NCI-H187 treated with DMSO at 0.1 percent for 48 hours (cell line): Measurements from ENCODE around the gene IFNA14.
"Not testable (repeated sequence)": the region's sequence is repeated elsewhere in the genome, so short reads cannot be mapped to it uniquely, and the experiment has no call there.

ENCODE experiments used
- DNase-seq: peaks from one replicate; lab custom pipeline; 2025; lab: John Stamatoyannopoulos, UW

The IFNA14 gene

DNA sequence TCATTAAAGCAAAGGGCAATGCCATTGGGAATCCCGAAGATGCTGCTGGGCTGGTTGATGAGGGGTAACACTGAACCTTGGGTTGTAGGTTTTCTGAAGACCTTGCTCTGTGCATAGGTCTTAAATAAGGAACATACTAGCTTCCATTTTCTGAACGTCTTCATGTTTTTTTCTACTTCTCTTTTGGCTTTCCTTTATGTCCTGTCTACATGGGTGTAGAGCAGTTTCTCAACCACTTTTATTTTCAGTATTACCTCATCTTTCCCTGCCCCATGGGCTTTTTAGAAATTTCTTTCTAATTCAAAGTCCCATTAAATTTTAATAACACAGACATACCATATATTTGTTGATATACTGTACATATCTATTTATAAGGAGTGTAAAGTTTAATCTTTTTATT is at the start of gene IFNA14:
Gene IFNA14 (minus strand): TSS at position 95 of the 400 bp plus-strand sequence. CDS start 70 bp downstream, at position 25.
- DNase-seq: no peak

DNA sequence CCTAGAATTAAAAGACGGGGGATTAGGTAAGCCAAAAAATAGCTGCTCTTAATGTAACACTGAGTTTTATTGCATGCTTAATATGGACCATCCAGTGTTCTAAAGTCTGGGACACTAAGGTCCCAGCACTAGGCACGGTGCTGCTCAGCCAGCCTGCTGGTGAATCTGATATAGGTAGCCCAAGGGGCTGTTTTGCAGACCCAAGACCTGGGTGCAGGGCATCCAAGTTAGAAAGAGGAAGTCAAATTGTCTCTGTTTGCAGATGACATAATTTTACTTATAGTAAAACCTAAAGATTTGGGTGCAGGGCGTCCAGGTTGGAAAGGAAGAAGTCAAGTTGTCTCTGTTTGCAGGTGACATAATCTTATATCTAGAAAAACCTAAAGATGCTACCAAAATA is 47.5 kb upstream of the IFNA14 start:
- DNase-seq: no peak

DNA sequence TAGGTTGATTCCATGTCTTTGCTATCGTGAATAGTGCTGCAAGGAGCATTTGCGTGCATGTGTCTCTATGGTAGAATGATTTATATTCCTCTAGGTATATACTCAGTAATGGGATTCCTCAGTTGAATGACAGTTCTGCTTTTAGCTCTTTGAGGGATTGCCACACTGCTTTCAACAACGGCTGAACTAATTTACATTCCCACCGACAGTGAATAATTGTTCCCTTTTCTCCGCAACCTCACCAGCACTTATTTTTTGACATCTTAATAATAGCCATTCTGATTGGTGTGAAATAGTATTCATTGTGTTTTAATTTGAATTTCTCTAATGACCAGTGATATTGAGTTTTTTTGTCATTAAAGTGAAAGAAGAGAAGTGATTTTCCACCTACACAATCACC is 46.9 kb upstream of the IFNA14 start:
- no peak for DNase-seq

DNA sequence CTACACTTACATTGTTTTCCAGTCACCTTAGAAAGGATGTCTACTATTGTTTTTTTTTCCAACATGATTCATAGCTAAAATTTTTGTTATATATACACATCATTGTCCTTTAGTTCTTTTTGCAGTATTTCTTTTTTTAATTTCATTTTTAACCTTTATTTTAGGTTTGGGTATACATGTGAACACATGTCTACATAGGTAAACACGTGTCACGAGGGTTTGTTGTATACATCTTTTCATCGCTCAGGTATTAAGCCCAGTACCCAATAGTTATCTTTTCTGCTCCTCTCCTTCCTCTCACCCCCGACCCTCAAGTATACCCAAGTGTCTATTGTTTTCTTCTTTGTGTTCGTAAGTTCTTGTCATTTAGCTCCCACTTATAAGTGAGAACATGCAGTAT is 46.3 kb upstream of the IFNA14 start:
- DNase-seq: no peak

DNA sequence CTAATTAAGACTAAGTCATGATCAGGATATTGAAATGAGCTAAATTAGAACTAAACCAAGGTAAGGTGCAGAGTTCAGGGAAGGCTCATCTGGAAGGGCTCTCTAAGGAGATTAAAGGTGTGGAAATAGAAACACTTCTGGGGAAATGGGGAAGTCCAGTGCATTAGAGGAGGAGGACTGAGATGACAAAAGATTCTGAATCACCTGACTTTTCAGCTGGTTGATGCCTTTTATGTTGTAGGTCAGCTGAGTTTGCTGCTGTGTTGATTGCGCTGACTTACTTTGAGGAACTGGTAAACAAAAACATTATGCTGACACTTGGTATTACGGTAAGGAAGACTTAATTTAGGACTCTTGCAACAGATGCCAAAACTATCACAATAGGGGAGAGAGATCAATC is 41.5 kb upstream of the IFNA14 start:
- DNase-seq: no peak

DNA sequence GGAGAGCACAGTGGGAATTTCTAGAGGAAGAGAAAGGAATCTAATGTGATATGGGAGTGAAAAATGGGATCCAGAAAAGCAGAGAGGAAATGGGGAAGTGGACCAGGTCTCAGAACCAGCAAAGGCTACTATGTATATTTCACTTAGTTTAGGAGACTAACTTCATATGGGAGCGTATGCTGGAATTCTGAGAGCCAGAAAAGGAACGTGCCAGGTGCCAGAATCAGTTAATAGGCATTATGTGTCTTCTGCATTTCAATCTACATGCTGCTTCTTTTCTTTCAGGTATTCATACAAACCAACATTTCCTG is 28.5 kb upstream of the IFNA14 start:
- DNase-seq: no peak

DNA sequence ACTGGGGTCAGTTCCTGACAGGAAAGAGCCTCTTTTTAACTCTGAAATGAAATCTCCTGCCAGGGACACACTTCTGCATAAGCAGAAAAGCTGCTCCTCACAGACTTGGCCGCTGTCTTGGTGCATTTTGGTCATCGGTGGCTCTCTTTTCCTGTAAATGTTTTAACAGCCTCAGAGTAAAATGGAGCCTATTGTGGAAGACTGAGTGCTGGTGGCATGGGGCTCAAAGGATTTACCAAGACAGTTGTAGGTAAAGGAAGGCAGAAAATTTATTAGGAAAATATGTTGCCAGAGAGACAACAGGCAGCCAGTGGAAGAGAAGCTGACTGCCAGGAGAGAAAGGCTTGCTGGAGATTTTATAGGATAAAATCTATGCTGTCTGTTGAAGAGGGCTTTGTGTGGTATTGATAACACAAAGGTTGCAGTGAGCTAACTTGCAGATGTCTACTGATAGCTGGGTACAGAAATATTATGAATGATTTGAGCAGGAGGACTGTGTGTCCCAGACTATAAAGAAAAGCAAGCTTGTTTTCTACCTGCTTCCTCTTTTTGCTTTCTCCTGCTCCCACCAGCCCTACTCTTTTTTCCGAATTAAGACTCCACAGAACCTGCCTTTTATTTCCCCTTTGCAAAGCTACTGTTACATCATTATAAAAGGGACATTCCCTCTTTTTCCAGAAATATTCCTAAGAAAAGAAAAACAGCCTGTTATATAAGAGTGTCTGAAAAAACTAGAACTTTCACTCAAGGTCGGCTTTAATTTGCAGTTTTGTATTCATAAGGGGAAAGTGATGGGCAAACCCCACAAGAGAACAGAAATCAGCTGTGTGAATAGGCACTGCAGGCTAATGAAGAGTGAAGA is 27.9 kb upstream of the IFNA14 start:
- DNase-seq: no peak

DNA sequence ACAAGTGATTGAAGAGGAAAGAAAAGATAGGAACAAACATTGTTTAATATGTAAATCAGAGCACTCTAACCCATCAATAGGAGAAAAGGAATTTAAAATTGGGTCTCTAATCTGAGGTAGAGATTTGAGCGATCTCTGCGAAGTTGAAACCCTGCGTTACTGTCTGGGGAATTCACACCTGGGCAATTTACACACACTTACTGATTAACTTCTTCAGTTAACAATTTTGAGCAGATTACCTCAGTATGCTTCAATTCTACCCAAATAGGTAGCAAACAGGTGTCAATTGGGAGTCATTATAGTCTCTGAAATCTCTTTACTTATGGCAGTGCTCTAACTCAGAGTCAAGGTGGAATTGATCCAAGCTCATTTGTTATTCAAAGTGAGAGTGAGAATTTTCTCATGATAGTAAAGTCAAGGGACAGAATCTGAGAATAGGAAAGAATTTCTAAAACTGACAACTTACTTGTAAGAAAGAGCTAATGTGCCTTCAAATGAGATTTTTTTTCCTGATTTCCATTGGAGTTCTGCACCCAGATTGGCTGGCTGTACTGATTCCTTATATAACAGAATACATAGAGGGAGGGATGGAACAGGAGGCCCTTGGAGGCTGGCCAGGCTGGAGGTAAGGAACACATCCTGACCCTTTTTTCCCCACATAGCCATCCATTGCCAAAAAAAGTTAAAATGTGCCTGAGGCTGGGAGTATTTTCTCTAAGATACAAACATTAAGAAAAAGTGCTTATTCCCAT is 27.1 kb upstream of the IFNA14 start:
- DNase-seq: no peak

DNA sequence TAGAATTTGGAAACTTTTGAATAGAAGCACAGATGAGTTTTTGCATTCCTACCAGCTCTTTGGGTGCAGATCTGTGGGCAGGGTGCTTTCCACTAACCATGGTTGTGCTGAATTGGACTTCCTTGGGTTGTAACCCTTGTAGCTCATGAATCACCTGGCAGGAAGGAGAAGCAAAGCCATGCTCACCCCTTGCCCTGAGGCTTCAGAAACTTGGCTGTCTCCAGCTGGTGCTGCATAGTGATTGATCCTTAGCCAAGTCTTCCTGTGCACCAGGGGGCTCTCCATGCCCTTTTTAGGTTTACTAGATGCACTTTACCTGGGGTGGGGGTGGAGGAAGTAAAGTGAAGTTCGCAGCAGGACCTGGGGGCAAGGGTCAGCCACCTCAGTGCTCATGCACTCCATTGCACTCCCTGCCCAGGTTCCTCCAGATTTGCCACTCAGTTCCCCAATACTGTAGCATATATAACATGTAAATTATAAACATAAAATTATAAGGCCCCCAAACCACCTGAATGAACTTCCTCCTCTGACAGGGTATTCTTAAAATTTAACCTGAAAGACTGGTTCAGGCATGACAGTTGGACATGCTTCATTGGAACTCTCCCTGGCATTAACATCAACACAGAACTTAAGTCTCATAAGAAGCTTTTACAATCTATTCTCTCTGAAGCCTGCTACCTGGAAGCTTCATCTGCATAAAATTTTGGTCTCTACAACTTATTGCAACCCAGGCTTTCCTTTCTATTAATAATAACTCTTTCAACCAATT is 25.8 kb upstream of the IFNA14 start:
- DNase-seq: no peak

DNA sequence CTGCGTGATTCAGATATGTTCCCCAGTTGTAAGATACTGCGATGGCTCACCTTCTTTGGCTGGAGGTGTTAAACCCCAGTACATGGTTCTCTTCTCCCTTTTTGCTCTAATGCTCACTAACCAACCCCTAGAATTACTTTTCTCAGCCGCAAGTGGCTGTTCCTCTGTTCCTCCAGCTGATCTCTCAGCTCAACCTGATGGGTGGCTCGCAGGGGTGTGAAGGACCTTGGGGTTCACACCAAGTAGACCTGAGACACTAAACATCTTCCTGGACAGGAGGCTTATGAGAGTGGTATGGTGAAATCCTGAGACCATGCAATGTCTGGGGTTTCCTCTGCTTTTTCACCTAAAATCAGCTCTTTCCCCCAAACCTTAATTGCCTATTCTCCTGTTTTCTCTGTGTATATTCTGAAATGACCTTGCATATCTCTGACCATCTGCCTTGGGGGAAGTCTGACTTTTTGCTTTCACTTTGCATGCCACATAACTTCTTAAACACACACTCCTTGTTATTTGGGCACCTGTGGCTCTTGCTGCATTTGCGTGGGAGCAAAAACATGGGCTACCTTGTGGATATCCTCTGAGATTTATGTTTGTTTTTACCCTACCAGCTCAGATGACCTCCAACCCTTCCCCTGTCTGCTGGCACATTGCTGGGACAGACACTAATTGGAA is 15.9 kb upstream of the IFNA14 start:
- DNase-seq: no peak

DNA sequence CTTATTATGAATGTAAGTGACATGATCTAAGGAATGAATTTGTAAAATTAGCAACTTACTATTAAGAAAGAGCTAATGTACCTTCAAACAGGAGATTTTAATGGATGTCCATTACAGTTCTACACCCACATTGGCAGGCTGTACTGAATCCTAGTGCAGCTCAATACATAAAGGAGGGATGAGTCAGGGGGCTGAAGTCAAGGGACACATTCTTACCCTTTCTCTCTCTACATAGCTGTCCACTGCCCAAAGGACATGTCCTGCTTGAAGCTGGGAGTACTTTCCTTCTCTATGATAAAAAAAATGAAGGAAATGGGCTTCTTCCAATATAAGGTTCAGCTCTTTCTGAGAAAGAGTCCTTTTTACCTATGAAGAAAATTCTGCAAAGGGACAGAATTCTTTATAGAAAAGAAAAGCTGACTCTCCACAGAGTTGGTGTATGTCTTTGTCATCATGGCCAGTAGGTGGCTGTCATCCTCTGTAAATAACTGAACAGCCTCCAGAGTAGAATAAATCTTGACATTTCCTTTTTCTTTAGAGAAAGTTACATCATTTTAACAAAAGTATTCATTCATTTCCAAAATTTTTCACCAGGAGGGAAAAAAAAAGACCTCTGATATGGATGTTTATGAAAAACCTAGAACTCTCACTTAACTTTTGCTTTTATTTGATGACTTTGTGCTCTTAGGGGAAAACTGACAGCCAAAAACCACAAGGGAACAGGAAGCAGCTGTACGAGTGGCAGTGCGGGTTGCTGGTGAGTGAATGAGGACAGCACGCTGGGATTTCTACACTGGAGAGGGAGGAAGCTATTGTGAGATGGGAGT is 13.1 kb upstream of the IFNA14 start:
- no peak for DNase-seq

DNA sequence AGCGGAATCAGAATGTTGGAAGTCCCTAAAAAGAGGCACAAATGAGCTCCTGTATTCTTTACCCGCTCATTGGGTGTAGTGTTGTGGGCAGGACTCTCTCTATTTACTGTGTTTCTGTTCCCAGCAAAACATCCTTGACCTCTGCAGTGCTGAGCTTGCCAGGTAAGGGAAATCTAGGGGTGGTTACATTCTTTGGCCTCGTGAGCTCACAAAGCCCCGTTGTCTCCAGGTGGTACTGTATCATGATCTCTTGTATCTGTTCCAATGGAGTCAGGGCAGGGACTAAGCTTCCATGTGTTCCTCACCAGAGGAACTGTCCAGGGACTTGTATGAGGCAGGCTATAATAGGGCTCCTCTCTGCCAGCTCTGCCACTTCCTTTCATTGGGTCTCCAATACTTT is 11.8 kb upstream of the IFNA14 start:
- DNase-seq: no peak

DNA sequence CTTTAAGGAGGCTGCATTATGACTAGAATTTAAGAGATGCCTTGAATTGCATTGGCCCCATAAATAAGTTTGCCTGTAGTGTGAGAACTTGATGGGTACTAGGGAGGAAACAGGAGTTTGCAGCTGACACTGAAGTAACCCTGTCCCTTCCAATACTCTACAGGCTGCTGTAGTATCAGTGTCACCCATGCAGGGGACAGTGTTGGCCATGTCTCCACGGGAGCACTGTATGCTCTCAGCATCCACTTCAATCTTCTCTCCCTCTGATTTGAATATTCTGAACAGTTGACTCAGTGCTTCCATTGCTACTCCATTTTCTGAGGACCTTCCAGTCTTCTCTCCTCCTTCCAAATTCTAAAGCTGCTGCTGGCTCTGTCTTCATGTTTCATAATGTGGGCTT is 11.4 kb upstream of the IFNA14 start:
- DNase-seq: no peak

DNA sequence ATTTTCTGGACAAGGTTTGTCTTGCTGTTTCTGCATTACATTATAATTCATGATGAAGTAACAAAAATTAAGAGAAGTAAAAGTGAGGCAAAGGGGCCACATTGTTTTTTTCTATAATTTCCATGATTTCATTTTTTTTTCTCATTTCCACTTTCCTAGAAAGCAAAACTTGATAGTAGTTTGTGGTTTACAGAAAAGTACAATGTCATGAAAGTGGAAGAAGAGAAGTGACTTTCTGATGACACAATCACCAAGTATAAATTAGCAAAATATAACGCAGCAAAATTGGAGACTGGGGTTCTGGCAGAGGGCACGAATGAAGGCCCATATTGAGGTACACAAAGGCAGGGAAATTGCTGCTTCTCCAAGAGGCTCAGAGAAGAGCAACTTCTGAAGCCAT is 5.0 kb upstream of the IFNA14 start:
- DNase-seq: no peak

DNA sequence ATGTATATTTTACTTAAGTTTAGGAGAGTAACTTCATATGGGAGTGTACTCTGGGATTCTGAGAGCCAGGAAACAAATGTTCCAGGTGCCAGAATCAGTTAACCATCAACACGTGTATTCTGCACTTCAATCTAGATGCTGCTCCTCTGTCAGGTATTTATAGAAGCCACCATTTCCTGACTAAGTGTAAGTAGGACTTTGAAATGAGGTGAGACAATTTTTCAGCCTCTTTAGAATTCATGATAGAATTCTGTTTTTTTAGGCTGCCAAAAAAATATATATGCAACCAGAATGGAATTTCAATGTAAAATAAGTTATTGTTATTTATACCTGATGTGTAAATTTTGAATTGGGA is 3.5 kb downstream of the IFNA14 start:
- not testable (repeated sequence) for DNase-seq

DNA sequence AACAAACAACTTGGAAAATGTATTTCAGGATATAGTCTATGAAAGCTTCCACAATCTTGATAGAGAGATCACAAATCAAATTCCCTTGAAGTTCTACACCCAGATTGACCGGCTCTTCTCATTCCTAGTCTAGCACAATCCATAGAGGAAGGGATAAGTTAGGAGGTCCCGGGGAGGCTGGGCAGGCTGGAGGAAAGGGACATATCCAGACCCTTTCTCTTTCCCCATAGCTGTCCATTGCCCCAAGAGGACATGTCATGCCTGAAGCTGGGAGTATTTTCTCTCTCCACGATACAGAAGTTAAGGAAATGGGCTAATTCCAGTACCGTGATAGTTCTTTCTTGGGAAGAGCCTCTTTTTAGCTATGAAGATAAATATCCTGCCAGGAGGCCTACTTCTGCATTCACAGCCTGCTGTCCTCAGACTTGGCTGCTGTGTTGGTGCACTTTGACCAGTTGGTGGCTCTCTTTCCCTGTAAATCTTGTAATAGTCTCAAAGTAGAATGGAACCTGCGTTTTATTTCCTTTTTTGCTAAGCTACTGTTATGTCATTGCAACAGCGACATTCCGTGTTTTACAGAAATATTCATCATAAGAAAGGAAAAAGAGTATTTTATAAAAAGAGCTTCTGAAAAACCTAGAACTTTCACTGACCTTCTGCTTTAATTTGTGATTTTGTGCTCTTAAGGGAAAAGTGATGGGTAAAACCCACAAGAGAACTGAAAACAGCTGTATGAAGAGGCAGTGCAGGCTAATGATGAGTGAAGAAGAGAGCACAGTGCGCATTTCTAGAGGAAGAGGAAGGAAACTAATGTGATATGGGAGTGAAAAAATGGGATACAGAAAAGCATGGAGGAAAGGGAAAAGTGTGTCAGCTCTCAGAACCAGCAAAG is 4.1 kb downstream of the IFNA14 start:
- not testable (repeated sequence) for DNase-seq

DNA sequence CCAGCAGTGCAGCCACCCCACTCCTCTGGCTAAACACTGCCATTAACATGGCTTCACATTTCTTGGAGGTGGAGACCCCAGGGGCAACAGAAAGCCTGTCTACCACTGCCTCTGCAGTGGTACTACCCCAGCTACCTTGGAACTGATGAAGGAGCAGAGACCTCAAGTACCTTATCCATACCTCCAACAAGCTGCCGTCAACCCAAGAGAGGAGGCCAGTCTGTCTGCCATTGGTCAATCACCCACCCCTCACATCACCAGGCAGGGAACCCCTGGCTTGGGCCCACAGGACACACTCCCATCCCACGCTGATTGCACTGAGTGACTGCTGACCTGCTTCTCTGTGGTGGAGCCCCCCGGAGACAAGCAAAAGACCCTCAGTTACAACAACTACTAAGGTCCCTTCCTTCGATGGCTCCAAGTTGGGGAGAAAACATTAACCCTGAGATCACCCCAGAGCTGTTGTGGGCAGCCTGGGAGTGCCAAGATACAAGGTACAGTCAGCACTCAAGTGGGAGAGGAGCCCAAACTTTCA is 5.6 kb downstream of the IFNA14 start:
- no peak for DNase-seq

DNA sequence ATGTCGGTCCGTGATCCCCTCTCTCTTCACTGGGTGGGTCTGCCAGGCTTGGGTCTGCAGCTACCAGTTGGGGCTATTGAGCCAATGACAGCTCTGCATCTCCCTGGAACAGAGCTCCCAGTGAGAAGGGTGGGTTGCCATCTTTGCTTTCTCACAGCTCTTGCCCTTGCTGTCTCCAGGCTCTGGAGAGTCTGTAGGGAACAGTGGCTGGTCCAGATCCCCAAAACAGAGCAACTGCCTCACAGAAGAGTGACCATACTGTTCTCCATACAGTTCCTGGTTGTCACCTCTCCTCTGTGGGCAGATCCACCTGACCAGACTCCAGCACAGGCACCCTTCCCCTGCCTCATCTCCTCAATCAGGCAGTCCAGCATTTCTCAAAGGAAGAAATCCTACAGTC is 6.5 kb downstream of the IFNA14 start:
- no peak for DNase-seq

DNA sequence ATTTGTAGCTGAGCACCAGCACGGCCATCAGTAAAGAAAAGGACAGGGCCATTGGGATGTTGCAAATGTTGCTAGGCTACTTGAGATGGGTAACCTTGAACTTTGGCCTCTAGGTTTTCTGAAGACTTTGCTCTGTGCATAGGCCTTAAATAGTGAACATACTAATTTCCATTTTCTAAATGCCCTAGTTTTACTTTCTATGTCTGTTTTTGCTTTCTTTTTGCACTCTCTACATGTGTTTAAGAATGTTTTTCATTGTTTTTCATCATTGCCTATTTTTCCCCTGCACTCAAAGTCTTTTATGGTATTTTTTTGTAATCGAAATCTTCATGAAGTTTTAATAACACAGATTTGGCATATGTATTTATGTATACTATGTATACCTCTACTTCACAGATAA is 11.7 kb downstream of the IFNA14 start, which contains the start of gene IFNA17:
Gene IFNA17 (minus strand): TSS at position 101 of the 400 bp plus-strand sequence. CDS start 49 bp downstream, at position 52.
- no peak for DNase-seq

DNA sequence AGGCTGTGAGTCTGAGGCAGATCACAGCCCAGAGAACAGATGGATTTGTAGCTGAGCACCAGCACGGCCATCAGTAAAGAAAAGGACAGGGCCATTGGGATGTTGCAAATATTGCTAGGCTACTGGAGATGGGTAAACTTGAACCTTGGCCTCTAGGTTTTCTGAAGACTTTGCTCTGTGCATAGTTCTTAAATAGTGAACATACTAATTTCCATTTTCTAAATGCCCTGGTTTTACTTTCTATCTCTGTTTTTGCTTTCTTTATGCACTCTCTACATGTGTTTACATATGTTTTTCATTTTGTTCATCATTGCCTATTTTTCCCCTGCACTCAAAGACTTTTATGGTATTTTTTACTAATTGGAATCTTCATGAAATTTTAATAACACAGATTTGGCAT is 22.6 kb downstream of the IFNA14 start, which contains the start of gene IFNA16:
Gene IFNA16 (minus strand): TSS at position 101 of the 400 bp plus-strand sequence. CDS start 6 bp downstream, at position 95.
- DNase-seq: not testable (repeated sequence)
